Stimulated activated memory B cell treated with anti-CD40 and anti-IgM and Interleukin-4, amounts not matched to agents 10 μg/mL and 1 μg/mL and 100 μg/mL, for 72 hours (primary cell): Measurements from ENCODE around the gene RPRD1B.

Experiments used
- ATAC-seq: fragments of 150-1000 bp; cut with Tn5 transposase; 2 replicates; pipeline ENCODE4 v1.10.0; 2021
- H3K27ac Mint-ChIP-seq: one replicate; pipeline ENCODE4 v1.8.0; 2022; ENCODE audit warnings: mild to moderate bottlenecking, mixed read lengths
- H3K27me3 Mint-ChIP-seq: one replicate; pipeline ENCODE4 v1.8.0; 2022; ENCODE audit warnings: mixed read lengths
- H3K36me3 Mint-ChIP-seq: one replicate; pipeline ENCODE4 v1.8.0; 2022; ENCODE audit warnings: mixed read lengths
- H3K4me1 Mint-ChIP-seq: one replicate; pipeline ENCODE4 v1.8.0; 2022; ENCODE audit warnings: mixed read lengths
- H3K4me3 Mint-ChIP-seq: one replicate; pipeline ENCODE4 v1.8.0; 2022; ENCODE audit warnings: mild to moderate bottlenecking, moderate library complexity, mixed read lengths
- H3K9me3 Mint-ChIP-seq: one replicate; pipeline ENCODE4 v1.8.0; 2022; ENCODE audit warnings: mixed read lengths

Gene RPRD1B

DNA sequence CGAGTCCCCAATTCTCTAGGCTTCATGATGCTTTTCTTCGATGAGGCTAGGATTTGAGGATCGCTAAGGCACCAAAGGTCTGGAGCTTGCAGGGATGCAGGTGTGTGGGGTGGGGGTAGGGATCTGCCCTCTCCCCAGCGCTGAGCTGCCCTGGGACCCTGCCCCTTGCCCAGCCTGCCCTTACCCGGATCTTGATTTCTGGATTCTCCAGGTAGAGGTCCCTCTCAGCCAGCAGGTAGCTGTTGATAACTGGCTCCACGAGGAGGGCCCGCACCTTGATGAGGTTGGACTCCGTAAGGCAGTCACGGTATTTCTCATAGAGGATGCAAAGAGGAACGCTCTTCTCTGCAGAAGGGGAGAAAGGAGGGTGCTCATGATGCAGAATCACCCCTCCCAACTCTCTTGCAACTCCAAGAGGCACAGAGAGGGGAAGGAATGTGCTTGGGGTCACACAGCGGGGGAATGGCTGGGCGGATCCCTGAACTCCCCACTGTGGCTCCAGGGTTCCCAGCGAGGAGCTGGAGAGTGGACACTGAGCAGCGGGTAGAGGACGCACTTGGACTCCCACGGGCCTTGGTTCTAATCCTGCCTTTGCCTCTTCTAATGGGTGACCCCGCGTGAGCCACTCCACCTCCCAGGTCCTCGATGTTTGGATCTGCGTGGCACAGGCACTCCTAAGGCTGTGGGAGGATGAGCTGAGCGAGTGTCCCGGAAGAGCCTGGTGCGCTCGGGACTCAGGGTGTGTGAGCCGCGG is 98.8 kb downstream of the RPRD1B start:
- Mint-ChIP-seq H3K9me3 (no peaks in the 10 kb centered on the region), H3K36me3 (peaks cover 14% of the 10 kb centered on the region), H3K27me3 (no peaks in the 10 kb centered on the region), H3K27ac (no peak overlapping the region), H3K4me3 (no peak overlapping the region), H3K4me1 (peaks cover 6% of the 10 kb centered on the region)
- no peak for ATAC-seq

DNA sequence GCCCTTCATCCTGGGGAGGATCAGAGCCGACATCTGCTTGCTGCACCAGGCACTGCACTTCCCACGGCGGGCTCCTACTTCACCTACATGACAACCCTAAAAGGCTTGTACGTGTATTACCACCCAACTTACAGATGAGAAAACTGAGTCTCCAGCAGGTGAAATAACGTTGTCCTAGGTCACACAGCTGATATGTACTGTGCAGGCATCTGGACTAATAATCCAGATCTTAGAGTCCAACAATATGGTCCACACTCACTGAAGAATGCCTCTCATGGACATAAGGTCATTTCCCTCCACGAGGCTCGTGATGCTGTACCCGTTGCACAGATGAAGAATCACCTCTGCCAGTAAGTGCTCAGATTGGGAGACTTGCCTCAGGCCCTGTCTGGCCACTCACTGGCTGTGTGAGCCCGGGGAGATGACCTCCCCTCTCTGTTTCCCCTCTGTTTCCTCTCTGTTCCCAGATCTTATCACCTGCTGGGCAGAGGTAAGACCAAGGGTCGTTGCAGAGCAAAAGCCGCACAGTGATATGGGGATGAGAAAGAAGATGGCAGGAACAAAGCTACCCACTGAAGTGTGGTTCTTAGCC is 99.5 kb downstream of the RPRD1B start:
- Mint-ChIP-seq H3K9me3 (no peaks in the 10 kb centered on the region), H3K36me3 (peaks cover 19% of the 10 kb centered on the region), H3K4me3 (no peak overlapping the region), H3K27me3 (no peaks in the 10 kb centered on the region), H3K27ac (peak overlapping the region; percentile 7), H3K4me1 (peaks cover 6% of the 10 kb centered on the region)
- no peak for ATAC-seq

DNA sequence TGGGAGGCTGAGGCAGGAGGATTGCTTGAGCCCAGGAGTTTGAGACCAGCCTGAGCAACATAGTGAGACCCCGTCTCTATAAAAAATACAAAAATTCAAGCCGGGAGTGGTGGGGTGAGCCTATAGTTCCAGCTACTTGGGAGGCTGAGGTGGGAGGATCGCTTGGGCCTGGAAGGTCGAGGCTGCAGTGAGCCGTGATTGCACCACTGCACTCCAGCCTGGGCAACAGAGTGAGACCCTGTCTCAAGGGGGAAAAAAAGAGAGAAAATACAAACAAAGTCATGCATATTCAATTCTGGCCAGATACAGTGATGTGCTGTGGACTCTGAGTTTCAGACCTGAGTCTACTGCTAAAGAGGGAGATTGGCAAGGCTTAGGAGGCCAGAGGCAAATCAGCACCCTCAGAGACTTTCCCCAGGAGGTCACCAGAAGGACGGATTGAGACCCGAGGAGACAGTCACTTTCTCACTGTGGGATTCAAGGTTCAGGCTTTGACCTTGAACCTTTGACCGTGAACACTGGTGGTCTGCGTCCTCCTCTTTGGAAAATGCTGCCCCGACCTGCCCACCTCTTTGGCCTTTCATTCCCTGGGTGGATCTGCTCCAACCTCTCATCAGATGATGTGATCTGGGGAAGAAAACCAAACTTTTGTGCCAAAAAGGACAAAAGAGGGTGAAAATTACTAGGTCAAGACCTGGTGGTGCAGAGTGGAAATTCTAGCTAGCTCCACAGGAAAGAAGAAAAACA is 100.3 kb downstream of the RPRD1B start:
- ATAC-seq: no peak
- H3K27ac Mint-ChIP-seq: peak overlapping the region; percentile 7
- H3K4me3 Mint-ChIP-seq: no peak overlapping the region
- H3K36me3 Mint-ChIP-seq: peaks cover 25% of the 10 kb centered on the region
- H3K9me3 Mint-ChIP-seq: no peaks in the 10 kb centered on the region
- H3K4me1 Mint-ChIP-seq: peaks cover 6% of the 10 kb centered on the region
- no peaks in the 10 kb centered on the region for H3K27me3 Mint-ChIP-seq

DNA sequence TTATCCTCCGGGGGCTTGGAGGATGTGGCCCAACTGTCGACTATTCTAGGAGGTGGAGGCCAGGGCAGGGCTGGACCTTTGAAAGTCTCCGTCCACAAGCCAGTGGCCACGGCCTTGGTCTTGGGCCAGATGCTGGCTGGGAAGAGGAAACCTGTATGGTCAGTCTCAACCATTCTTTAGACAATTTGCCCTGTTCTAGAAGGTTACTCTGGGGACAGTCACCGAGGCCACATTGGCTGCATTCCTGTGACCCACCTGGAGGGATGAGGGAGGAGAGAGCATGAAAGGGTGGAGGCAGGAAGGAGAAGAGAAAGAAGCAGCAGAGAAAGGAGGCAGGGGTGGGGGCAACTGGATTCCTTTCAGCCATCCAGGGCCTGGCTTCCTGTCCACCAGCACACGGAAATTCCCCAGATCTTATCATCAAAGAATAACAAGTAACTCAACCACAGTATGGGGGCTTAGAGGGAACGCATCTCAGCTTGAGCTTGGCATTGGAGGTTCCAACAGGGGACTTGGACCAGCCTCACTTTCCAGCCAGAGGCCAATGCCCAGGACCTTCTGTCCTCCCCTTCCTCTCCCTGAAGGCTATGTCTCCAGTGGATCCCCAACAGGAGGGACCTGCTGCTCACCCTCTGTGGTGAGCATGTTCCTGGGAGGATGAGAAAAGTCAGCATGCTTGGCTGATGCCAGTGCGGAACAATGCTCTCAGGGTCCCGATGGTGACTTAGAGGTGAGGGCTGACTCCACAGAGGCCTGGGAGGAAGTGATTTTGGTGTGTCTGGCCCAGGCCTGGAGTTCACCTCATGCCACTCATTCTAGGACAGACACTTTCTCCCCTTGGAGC is 101.1 kb downstream of the RPRD1B start:
- peaks cover 6% of the 10 kb centered on the region for H3K4me1 Mint-ChIP-seq
- H3K27ac Mint-ChIP-seq: no peak overlapping the region
- no peaks in the 10 kb centered on the region for H3K27me3 Mint-ChIP-seq
- no peak for ATAC-seq
- H3K9me3 Mint-ChIP-seq: no peaks in the 10 kb centered on the region
- H3K4me3 Mint-ChIP-seq: no peak overlapping the region
- peaks cover 28% of the 10 kb centered on the region for H3K36me3 Mint-ChIP-seq

DNA sequence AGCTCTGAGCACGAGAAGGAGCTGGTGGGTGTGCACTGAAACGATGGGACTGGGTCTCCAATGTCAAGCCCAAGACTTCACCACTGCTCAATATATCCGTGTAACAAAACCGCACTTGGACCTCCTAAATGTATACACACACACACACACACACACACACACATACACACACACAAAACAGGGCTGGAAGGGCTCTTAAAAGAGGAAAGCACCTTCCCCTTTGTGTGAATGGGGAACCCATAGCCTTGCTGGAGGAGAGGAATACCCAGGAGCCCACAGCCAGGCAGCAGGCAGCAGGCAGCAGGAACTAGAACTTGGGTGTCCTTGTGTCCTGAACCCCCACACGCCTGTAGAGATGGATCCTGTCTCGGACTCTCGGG is 101.7 kb downstream of the RPRD1B start:
- Mint-ChIP-seq H3K4me3 (no peak overlapping the region), H3K9me3 (no peaks in the 10 kb centered on the region), H3K27me3 (no peaks in the 10 kb centered on the region), H3K27ac (no peak overlapping the region), H3K36me3 (peaks cover 26% of the 10 kb centered on the region), H3K4me1 (peaks cover 6% of the 10 kb centered on the region)
- no peak for ATAC-seq

DNA sequence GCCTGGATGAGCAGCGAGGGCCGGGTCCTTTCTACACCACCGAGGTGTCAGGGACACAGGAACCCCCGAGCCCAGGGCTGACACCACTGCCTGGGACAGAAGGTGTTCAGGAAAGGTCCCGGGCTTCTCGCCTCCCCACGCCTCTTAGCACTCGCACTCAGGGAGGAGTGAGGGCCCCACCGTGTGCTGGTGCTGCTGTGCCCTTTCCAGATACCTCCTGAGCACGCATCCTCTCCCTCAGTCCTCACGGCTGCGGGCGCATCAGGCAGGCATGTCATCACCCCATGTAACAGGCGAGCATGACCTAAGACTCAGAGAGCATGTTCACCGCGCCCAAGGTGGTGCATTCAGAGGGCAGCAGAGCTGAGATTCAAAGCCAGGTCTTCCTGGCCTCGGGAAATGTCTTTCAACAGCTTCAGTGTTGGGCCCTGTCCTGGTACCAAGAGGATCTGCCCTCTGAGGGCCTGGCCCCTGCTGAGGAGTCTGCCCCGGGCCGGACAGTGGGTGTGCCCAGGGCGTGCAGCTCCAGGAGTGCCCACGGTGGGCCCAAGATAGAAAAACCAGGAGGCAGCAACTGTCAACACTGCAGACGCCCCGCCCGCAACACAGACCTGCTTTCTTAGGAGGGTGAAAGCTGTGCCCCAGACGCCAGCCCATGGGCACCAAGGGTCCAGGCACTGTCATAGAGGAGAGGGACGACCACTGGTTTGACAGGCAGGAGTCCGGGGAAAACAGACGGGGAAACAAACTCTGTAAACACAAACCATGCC is 102.3 kb downstream of the RPRD1B start:
- H3K27me3 Mint-ChIP-seq: no peaks in the 10 kb centered on the region
- peaks cover 26% of the 10 kb centered on the region for H3K36me3 Mint-ChIP-seq
- no peaks in the 10 kb centered on the region for H3K9me3 Mint-ChIP-seq
- peaks cover 6% of the 10 kb centered on the region for H3K4me1 Mint-ChIP-seq
- ATAC-seq: peak; percentile 9
- H3K27ac Mint-ChIP-seq: no peak overlapping the region
- no peak overlapping the region for H3K4me3 Mint-ChIP-seq

DNA sequence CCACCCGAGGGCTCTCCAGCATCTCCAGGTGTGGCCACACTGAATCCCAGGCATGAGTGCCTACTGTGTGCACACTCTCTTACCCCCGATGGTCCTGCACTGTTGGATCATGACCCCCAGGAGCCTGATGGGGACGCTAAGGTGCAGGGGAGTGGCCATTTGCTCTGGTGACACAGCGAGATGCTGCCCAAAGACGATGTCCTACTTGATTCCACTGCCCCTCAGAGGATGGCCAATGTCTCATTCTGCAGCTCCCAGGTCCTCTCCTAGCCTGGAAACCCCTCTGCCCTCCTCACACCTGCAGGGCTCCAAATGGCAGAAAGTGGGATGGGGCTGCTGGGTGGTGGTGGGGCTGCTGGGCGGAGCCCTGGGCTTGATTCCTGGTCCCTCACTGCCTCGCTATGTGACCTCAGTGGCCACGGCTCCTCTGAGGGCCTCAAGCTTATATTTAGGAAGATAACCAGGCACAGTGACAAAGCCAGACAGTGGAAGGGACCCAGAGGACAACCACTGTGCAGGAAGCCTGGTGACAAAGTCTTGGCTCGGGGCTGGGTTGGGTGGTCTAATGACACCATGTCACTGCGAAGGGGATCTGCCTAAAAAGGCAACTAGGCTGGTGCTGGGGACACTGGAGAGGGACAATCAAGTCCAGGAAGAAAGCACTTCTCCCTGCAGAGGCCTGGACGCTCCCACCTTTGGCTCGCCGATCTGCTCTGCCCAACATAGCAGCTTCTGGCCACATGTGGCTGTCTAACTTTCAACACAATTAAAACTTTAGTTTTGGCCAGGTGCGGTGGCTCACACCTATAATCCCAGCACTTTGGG is 103.1 kb downstream of the RPRD1B start:
- H3K4me1 Mint-ChIP-seq: peaks cover 9% of the 10 kb centered on the region
- no peaks in the 10 kb centered on the region for H3K9me3 Mint-ChIP-seq
- peaks cover 33% of the 10 kb centered on the region for H3K36me3 Mint-ChIP-seq
- ATAC-seq: no peak
- no peak overlapping the region for H3K4me3 Mint-ChIP-seq
- no peak overlapping the region for H3K27ac Mint-ChIP-seq
- no peaks in the 10 kb centered on the region for H3K27me3 Mint-ChIP-seq

DNA sequence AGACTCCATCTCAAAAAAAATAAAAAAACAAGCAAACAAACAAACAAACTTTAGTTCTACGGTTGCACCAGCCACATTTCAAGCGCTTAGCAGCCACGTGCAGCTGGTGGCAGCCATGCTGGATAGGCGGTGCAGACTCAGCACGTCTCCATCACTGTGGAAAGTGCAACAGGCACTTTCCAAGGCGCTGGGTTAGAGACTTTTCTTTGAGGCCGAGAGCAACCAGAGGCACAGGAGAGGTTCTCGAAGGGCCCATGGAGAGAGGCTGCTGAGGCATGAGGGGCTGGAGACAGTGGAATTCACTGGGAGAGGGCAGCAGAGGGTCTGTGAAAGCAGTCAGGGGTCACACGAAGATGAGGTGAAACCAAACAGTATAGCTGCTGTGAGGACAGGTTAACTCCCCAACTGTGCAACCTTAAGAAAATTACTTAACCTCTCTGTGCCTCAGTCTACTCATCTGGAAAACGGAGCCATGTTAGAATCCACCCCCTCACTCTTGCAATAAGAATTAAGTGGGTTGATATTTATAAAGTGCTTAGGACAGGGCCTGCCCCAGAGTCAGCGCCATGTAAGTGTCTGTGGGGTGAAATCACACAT is 104.0 kb downstream of the RPRD1B start:
- Mint-ChIP-seq H3K27ac (no peak overlapping the region), H3K27me3 (no peaks in the 10 kb centered on the region), H3K36me3 (peaks cover 41% of the 10 kb centered on the region), H3K9me3 (no peaks in the 10 kb centered on the region), H3K4me3 (no peak overlapping the region), H3K4me1 (peaks cover 12% of the 10 kb centered on the region)
- ATAC-seq: no peak

DNA sequence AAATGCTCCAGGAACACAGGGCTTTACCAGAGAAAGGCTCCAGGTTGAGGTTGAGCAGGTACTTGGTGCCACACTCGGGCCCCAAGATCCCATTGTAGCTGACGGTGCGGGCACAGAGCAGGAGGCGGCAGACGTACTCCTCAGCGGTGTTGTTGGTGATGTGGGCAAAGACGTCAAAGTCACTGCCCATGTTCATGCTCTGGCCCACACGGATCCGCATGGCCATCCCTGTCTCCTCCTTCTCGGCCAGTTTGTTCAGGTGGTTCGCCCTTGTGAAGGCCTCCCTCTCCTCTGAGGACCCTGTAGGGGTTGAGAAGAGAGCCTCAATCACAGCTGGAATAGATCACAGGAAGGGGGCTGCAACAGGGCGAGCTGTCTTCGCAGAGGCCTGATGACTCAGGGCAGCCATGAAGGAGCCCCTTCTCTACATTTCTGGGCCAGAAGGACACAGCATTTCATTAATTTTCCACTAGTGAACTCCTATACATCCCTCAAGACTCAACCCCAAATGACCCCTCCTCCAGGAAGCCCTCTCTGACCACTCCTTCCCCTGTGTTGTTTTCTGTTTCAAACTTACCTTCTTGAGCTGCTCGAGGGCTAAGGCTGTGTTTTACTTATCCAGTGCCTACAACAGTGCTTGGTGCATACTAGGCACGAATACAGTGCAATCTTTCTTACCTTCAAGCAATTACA is 104.7 kb downstream of the RPRD1B start:
- ATAC-seq: no peak
- peaks cover 12% of the 10 kb centered on the region for H3K4me1 Mint-ChIP-seq
- H3K27me3 Mint-ChIP-seq: no peaks in the 10 kb centered on the region
- H3K4me3 Mint-ChIP-seq: no peak overlapping the region
- H3K9me3 Mint-ChIP-seq: no peaks in the 10 kb centered on the region
- H3K27ac Mint-ChIP-seq: no peak overlapping the region
- peaks cover 39% of the 10 kb centered on the region for H3K36me3 Mint-ChIP-seq

DNA sequence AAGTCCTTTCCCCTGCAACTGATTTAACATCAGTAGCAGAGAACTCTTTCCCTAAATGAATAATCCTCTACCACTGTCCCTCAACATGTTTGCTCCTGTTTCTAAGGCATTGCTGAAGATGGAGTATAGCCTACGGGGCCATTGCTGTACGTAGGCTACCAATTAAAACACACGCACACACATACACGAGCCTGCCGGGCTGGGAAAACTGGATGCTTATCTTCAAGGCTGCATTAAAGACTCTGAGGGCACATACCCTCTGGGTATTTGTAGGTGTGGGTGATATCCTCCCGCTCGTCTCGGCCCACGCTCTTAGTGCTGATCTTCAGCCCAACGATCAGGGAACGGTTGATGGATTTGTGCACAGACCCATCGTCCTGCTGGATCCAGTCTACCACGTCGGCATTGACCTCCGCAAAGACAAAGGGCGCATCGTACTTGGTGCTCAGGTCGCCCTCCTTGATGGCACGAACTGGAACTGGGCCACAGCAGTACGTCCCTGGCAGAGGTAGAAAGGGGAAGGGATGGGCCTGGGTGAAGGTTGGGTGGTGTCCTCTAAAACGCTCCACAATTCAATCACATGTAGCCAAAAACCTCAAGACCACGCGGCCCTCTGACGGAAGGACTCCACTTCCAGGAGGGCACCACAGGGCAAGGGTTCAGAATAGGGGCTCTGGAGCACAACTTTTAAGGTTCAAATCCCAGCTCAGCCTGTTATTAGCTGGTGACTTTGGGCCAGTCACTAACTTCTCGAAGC is 105.8 kb downstream of the RPRD1B start:
- Mint-ChIP-seq H3K27ac (no peak overlapping the region), H3K4me3 (no peak overlapping the region), H3K9me3 (no peaks in the 10 kb centered on the region), H3K27me3 (no peaks in the 10 kb centered on the region), H3K4me1 (peaks cover 10% of the 10 kb centered on the region), H3K36me3 (peaks cover 34% of the 10 kb centered on the region)
- ATAC-seq: no peak

DNA sequence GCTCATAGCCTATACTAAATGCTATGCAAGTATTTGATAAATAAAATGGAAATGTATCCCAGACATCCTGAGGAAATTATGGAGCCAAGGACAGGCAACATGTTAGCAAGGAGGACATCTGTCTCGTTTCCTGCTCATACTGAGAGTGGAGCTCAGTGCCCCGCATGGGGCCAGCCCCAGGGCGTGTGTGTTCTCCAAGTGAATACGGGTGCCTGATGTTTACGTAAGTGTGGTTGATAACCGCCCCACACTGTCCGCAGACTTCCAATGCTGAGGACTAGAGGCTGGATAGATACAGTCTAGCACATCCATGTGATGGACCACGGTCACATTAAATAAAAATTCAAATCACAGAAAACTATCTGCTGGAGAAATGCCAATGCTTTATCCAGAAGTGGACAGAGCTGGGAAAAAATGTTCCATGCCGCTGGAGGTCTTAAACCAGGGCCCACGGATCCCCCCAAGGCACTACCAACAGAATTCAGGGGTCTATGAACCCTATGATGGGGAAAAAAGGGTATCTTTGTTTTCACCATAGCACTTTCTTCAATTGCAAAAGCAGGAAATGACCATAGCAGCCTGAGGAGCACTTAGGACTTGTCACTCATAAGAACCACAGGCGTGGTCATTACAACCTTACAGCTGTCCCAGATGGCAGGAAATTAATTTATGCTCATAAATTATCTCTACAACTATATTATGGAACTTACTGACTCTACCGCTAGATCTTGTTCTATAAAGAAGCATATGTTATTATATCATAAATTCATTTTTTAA is 106.6 kb downstream of the RPRD1B start:
- H3K4me1 Mint-ChIP-seq: peaks cover 6% of the 10 kb centered on the region
- H3K4me3 Mint-ChIP-seq: no peak overlapping the region
- no peak for ATAC-seq
- H3K9me3 Mint-ChIP-seq: no peaks in the 10 kb centered on the region
- H3K27me3 Mint-ChIP-seq: no peaks in the 10 kb centered on the region
- H3K36me3 Mint-ChIP-seq: peaks cover 34% of the 10 kb centered on the region
- no peak overlapping the region for H3K27ac Mint-ChIP-seq
